Neural progenitor cell (in vitro differentiated cells): ENCODE results near the gene PPP1R9A. TPM values are rescaled to one million over a fixed set of nuclear protein-coding genes. Genes with fewer than 3 reads are reported as not detected.

ENCODE experiments used
- DNase-seq: peaks from one replicate; pipeline ENCODE4 v3.0.0-alpha.2; 2016; ENCODE audit warnings: low spot score
- H2AFZ ChIP-seq: fragments of 200-600 bp; sonication (generic); replicated peaks from 2 replicates; pipeline ENCODE4 v1.6.1; 2016; ENCODE audit warnings: antibody characterized with exemption
- H3F3A ChIP-seq: fragments of 200-600 bp; sonication (generic); 2 replicates; pipeline ENCODE4 v1.6.1; 2016; ENCODE audit warnings: antibody characterized with exemption, low read depth
- H3K27ac ChIP-seq: fragments of 200-600 bp; sonication (generic); 2 replicates; pipeline ENCODE4 v1.5.1; 2016; ENCODE audit warnings: mild to moderate bottlenecking
- H3K27me3 ChIP-seq: fragments of 200-600 bp; sonication (generic); 2 replicates; pipeline ENCODE4 v1.6.1; 2016; ENCODE audit warnings: mild to moderate bottlenecking, moderate library complexity
- H3K36me3 ChIP-seq: fragments of 200-600 bp; sonication (generic); 2 replicates; pipeline ENCODE4 v1.5.1; 2016
- H3K4me1 ChIP-seq: fragments of 200-600 bp; sonication (generic); 2 replicates; pipeline ENCODE4 v1.6.1; 2016; ENCODE audit warnings: mixed run types
- H3K4me2 ChIP-seq: fragments of 200-600 bp; sonication (generic); 2 replicates; pipeline ENCODE4 v1.6.1; 2016
- H3K4me3 ChIP-seq: fragments of 200-600 bp; sonication (generic); 2 replicates; pipeline ENCODE4 v1.5.1; 2016
- H3K79me2 ChIP-seq: fragments of 200-600 bp; sonication (generic); 2 replicates; pipeline ENCODE4 v1.6.1; 2016; ENCODE audit warnings: low read depth
- H3K9ac ChIP-seq: fragments of 200-600 bp; sonication (generic); 2 replicates; pipeline ENCODE4 v1.6.1; 2016
- H3K9me3 ChIP-seq: fragments of 200-600 bp; sonication (generic); 2 replicates; pipeline ENCODE4 v1.5.1; 2016; ENCODE audit warnings: low read depth
- H4K20me1 ChIP-seq: fragments of 200-600 bp; sonication (generic); 2 replicates; pipeline ENCODE4 v1.6.1; 2016; ENCODE audit warnings: low read depth
- H3K27ac Mint-ChIP-seq: 3 replicates; pipeline ENCODE4 v1.8.0; 2021; ENCODE audit warnings: mixed read lengths
- H3K27me3 Mint-ChIP-seq: 2 replicates; pipeline ENCODE4 v1.8.0; 2022; ENCODE audit warnings: low read depth, mild to moderate bottlenecking, inconsistent platforms, moderate library complexity, mixed read lengths; ENCODE audit not compliant: insufficient read depth
- H3K36me3 Mint-ChIP-seq: 3 replicates; pipeline ENCODE4 v1.8.0; 2021; ENCODE audit warnings: mixed read lengths
- H3K4me1 Mint-ChIP-seq: 3 replicates; pipeline ENCODE4 v1.8.0; 2021; ENCODE audit warnings: mixed read lengths
- H3K4me3 Mint-ChIP-seq: 3 replicates; pipeline ENCODE4 v1.8.0; 2021; ENCODE audit warnings: mild to moderate bottlenecking, moderate library complexity, mixed read lengths
- H3K9me3 Mint-ChIP-seq: 3 replicates; pipeline ENCODE4 v1.8.0; 2020; ENCODE audit warnings: mixed read lengths
- CTCF ChIP-seq: fragments of 200-600 bp; sonication (generic); IDR thresholded peaks from 2 replicates; pipeline ENCODE4 v1.5.1; 2017; ENCODE audit warnings: antibody characterized with exemption, mild to moderate bottlenecking
- EZH2 ChIP-seq: fragments of 200-600 bp; sonication (generic); IDR thresholded peaks from 2 replicates; pipeline ENCODE4 v1.6.1; 2017; ENCODE audit warnings: antibody characterized with exemption, mild to moderate bottlenecking, moderate library complexity
- EZH2phosphoT487 ChIP-seq: fragments of 200-600 bp; sonication (generic); IDR thresholded peaks from 2 replicates; pipeline ENCODE4 v1.6.1; 2017; ENCODE audit warnings: antibody characterized with exemption
- total RNA-seq: library from RNA; depleted of rRNA; stranded (reverse); fragments of >200 nt; gene quantifications from 2 replicates; pipeline ENCODE4 v1.2.3, GENCODE V29; 2015; ENCODE audit warnings: low replicate concordance

PPP1R9A gene
- total RNA-seq, 1 donor from 2014 or later: 40.7 TPM

DNA sequence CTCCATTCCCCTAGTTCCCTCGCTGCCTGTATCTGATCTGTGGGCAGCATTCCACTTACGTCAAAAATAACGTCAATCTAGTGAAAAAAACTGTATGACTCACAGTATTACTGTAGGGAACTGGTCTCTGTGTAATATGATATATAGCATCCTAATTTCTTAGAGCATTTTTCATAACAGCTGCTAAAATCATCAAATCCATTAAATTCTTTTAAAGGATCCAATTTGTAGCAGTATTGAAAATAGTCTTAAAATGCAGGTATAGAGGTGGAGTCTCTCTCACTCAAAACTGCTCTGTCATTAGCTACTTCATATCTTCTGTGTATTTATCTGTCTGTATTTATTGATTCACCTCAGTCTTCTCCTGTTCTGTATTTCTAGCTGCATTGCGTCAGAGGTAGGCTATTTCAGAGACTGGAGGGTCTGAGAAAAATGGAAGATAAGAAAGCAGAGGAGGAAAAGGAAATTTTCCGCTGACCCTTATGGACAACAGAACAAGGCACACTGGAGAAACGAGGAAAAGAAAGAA lies 357.0 kb downstream of the PPP1R9A start:
- Histone ChIP-seq H3K4me1 (no peaks in the 10 kb centered on the region), H3K4me2 (no peak overlapping the region), H3K79me2 (no peaks in the 10 kb centered on the region), H3F3A (no peaks in the 10 kb centered on the region), H3K27ac (no peak overlapping the region), H3K36me3 (no peaks in the 10 kb centered on the region), H4K20me1 (no peaks in the 10 kb centered on the region), H3K9me3 (no peaks in the 10 kb centered on the region), H2AFZ (no peak overlapping the region), H3K27me3 (no peaks in the 10 kb centered on the region), H3K9ac (no peak overlapping the region), H3K4me3 (no peak overlapping the region)
- H3K9me3 Mint-ChIP-seq: no peaks in the 10 kb centered on the region
- no peak for DNase-seq
- no peaks in the 10 kb centered on the region for H3K27me3 Mint-ChIP-seq
- no peak overlapping the region for H3K4me3 Mint-ChIP-seq
- no peaks in the 10 kb centered on the region for H3K4me1 Mint-ChIP-seq
- H3K36me3 Mint-ChIP-seq: peaks cover 3% of the 10 kb centered on the region
- H3K27ac Mint-ChIP-seq: no peak overlapping the region
- no peak for TF ChIP-seq EZH2
- TF ChIP-seq EZH2phosphoT487: no peak
- TF ChIP-seq CTCF: no peak

GRCh38 chr7:95265634-95266033 lies 358.2 kb downstream of the PPP1R9A start:
- TF ChIP-seq EZH2phosphoT487 (no peak), CTCF (no peak), EZH2 (no peak)
- no peaks in the 10 kb centered on the region for H4K20me1 ChIP-seq
- H3K27me3 Mint-ChIP-seq: no peaks in the 10 kb centered on the region

GRCh38 chr7:95267754-95268153 lies 360.4 kb downstream of the PPP1R9A start:
- no peak overlapping the region for H3K4me3 ChIP-seq
- Mint-ChIP-seq H3K9me3 (no peaks in the 10 kb centered on the region), H3K4me1 (no peaks in the 10 kb centered on the region), H3K27me3 (no peaks in the 10 kb centered on the region), H3K36me3 (peaks cover 5% of the 10 kb centered on the region), H3K4me3 (no peak overlapping the region), H3K27ac (no peak overlapping the region)
- H2AFZ ChIP-seq: no peak overlapping the region
- no peaks in the 10 kb centered on the region for H3K4me1 ChIP-seq
- H4K20me1 ChIP-seq: no peaks in the 10 kb centered on the region
- H3K36me3 ChIP-seq: no peaks in the 10 kb centered on the region
- no peaks in the 10 kb centered on the region for H3K9me3 ChIP-seq
- H3K79me2 ChIP-seq: no peaks in the 10 kb centered on the region
- no peak overlapping the region for H3K27ac ChIP-seq
- H3F3A ChIP-seq: no peaks in the 10 kb centered on the region
- H3K9ac ChIP-seq: no peak overlapping the region
- no peaks in the 10 kb centered on the region for H3K27me3 ChIP-seq
- H3K4me2 ChIP-seq: no peak overlapping the region
- TF ChIP-seq CTCF (no peak), EZH2phosphoT487 (no peak), EZH2 (no peak)
- DNase-seq: no peak

More at GRCh38 chr7:95265634-95266033, 358.2 kb downstream of the PPP1R9A start:
- no peak for DNase-seq
- H3K9me3 Mint-ChIP-seq: no peaks in the 10 kb centered on the region
- no peaks in the 10 kb centered on the region for H3K4me1 ChIP-seq
- H3K4me1 Mint-ChIP-seq: no peaks in the 10 kb centered on the region
- no peaks in the 10 kb centered on the region for H3K36me3 ChIP-seq
- no peak overlapping the region for H3K27ac ChIP-seq
- H3K27me3 ChIP-seq: no peaks in the 10 kb centered on the region
- H3F3A ChIP-seq: no peaks in the 10 kb centered on the region
- H3K79me2 ChIP-seq: no peaks in the 10 kb centered on the region
- H3K4me2 ChIP-seq: no peak overlapping the region
- H2AFZ ChIP-seq: no peak overlapping the region
- no peak overlapping the region for H3K4me3 Mint-ChIP-seq
- no peak overlapping the region for H3K9ac ChIP-seq
- H3K9me3 ChIP-seq: no peaks in the 10 kb centered on the region
- H3K36me3 Mint-ChIP-seq: peaks cover 5% of the 10 kb centered on the region
- H3K27ac Mint-ChIP-seq: no peak overlapping the region
- H3K4me3 ChIP-seq: no peak overlapping the region
